Measurements from ENCODE around the gene PPIB. TPM values are rescaled to one million over a fixed set of nuclear protein-coding genes. Genes with fewer than 3 reads are reported as not detected.

PPIB gene
- total RNA-seq, 1 experiment from 2014 or later, result 453 TPM

DNA sequence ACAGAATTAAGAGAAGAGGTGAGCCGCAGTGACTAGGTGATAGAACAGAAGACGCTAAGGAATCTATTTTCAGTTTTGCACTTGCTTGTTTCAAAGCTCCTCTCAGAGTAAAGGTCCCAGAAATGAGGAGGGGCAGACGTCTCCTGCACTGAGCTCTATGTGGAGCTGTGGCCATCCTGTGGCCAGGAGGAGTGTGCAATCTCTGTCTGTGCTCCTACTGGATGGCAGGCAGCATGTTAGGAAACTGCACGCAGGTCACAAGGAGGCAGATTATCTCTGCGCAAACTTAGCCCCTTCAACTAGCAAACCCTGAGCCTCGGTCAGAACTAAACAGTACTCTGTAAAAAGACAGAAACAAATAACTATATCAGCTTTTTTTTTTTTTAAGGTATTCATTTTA is 31.1 kb upstream of the PPIB start:
- no peaks in the 10 kb centered on the region for H3K9me2 ChIP-seq (ENCODE audit: insufficient read depth)
- intact Hi-C loops (cut with micrococcal nuclease), result no loop called here
- no peaks in the 10 kb centered on the region for H3K79me2 ChIP-seq (ENCODE audit: insufficient read depth, low read length)
- ChIA-PET CTCF (interaction anchor here (1.1 kb wide), 1 partner anchor 536 kb away, joined by 3 read pairs; no protein-coding TSS in a partner anchor), RAD21 (ENCODE audit: low non-redundant PET in 1 of 2, low total read pairs in 2 of 2, uncharacterized antibody in 2 of 2, unreplicated experiment in 2 of 2) (interaction anchor here in 1 of 2 experiments (0.6 kb wide), 1 partner anchor 1422 kb away, joined by 3 read pairs; no protein-coding TSS in a partner anchor), POLR2A (no interaction called here)
- no peak overlapping the region for H3K9ac ChIP-seq (ENCODE audit: low read length)
- H3K4me3 ChIP-seq (replicated peaks in 1 of 2; ENCODE audit: low read depth in 1 of 2, low read length in 2 of 2), result no peak overlapping the region
- no peaks in the 10 kb centered on the region for H3K27me3 ChIP-seq (ENCODE audit: insufficient read depth, low read length)
- H3K36me3 ChIP-seq (ENCODE audit: control insufficient read depth in 1 of 2, insufficient read depth in 2 of 2, low read length in 2 of 2), result no peaks in the 10 kb centered on the region; a peak in 1 of 4 replicates
- H4K20me1 ChIP-seq (ENCODE audit: insufficient read depth), result no peaks in the 10 kb centered on the region
- H2AFZ ChIP-seq (ENCODE audit: low read depth, low read length, poor library complexity, severe bottlenecking), result no peak overlapping the region
- no peak for DNase-seq (ENCODE audit: low read depth, low spot score)
- BruUV-seq (replicated peaks), result no TSS peak
- ATAC-seq, result no peak
- no peaks in the 10 kb centered on the region for H3K4me1 ChIP-seq (ENCODE audit: control insufficient read depth in 1 of 2, insufficient read depth in 2 of 2, low read length in 2 of 2)
- no peak overlapping the region for H3K4me2 ChIP-seq (ENCODE audit: low read length)
- TF ChIP-seq, protein P1, sequence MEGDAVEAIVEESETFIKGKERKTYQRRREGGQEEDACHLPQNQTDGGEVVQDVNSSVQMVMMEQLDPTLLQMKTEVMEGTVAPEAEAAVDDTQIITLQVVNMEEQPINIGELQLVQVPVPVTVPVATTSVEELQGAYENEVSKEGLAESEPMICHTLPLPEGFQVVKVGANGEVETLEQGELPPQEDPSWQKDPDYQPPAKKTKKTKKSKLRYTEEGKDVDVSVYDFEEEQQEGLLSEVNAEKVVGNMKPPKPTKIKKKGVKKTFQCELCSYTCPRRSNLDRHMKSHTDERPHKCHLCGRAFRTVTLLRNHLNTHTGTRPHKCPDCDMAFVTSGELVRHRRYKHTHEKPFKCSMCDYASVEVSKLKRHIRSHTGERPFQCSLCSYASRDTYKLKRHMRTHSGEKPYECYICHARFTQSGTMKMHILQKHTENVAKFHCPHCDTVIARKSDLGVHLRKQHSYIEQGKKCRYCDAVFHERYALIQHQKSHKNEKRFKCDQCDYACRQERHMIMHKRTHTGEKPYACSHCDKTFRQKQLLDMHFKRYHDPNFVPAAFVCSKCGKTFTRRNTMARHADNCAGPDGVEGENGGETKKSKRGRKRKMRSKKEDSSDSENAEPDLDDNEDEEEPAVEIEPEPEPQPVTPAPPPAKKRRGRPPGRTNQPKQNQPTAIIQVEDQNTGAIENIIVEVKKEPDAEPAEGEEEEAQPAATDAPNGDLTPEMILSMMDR (IDR thresholded peaks at IDR 0.05 in 2 of 3, conservative IDR thresholded peaks at IDR 0.05 in 1 of 3; ENCODE audit: borderline replicate concordance in 1 of 3, insufficient read depth in 1 of 3, low read depth in 2 of 3, low read length in 2 of 3), result no peak
- no peak for TF ChIP-seq RAD21 (IDR thresholded peaks at IDR 0.05; ENCODE audit: low read depth)
- no peak for TF ChIP-seq CEBPB (IDR thresholded peaks at IDR 0.05; ENCODE audit: low read depth)
- no peak for TF ChIP-seq TCF7L2 (IDR thresholded peaks at IDR 0.05; ENCODE audit: borderline replicate concordance, extremely low read depth, insufficient read depth, insufficient read length)
- no peak for TF ChIP-seq SRF (IDR thresholded peaks at IDR 0.05; ENCODE audit: low read depth)
- TF ChIP-seq EZH2 (IDR thresholded peaks at IDR 0.05), result no peak
- TF ChIP-seq YY1 (IDR thresholded peaks at IDR 0.05; ENCODE audit: extremely low read depth, insufficient replicate concordance, low read depth, low read length), result no peak
- TF ChIP-seq, protein P2, sequence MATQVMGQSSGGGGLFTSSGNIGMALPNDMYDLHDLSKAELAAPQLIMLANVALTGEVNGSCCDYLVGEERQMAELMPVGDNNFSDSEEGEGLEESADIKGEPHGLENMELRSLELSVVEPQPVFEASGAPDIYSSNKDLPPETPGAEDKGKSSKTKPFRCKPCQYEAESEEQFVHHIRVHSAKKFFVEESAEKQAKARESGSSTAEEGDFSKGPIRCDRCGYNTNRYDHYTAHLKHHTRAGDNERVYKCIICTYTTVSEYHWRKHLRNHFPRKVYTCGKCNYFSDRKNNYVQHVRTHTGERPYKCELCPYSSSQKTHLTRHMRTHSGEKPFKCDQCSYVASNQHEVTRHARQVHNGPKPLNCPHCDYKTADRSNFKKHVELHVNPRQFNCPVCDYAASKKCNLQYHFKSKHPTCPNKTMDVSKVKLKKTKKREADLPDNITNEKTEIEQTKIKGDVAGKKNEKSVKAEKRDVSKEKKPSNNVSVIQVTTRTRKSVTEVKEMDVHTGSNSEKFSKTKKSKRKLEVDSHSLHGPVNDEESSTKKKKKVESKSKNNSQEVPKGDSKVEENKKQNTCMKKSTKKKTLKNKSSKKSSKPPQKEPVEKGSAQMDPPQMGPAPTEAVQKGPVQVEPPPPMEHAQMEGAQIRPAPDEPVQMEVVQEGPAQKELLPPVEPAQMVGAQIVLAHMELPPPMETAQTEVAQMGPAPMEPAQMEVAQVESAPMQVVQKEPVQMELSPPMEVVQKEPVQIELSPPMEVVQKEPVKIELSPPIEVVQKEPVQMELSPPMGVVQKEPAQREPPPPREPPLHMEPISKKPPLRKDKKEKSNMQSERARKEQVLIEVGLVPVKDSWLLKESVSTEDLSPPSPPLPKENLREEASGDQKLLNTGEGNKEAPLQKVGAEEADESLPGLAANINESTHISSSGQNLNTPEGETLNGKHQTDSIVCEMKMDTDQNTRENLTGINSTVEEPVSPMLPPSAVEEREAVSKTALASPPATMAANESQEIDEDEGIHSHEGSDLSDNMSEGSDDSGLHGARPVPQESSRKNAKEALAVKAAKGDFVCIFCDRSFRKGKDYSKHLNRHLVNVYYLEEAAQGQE (IDR thresholded peaks at IDR 0.05; ENCODE audit: low read depth), result no peak
- no peak for TF ChIP-seq ELF1 (IDR thresholded peaks at IDR 0.05; ENCODE audit: borderline replicate concordance, low read depth)
- no peak for TF ChIP-seq SIN3A (IDR thresholded peaks at IDR 0.05; ENCODE audit: low read depth)
- TF ChIP-seq EZH2phosphoT487 (IDR thresholded peaks at IDR 0.05; ENCODE audit: borderline replicate concordance), result no peak
- TF ChIP-seq CBX3 (IDR thresholded peaks at IDR 0.05; ENCODE audit: low read depth), result no peak
- TF ChIP-seq, protein P3, sequence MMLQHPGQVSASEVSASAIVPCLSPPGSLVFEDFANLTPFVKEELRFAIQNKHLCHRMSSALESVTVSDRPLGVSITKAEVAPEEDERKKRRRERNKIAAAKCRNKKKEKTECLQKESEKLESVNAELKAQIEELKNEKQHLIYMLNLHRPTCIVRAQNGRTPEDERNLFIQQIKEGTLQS (IDR thresholded peaks at IDR 0.05), result no peak
- no peak overlapping the region for H3K27ac ChIP-seq (ENCODE audit: low read depth, low read length)
- H3K9me3 ChIP-seq (ENCODE audit: control insufficient read depth in 1 of 2, insufficient read depth in 1 of 2, low read depth in 1 of 2, low read length in 2 of 2), result no peaks in the 10 kb centered on the region
